ENCODE results near the gene AFP.
"Not testable (repeated sequence)": the region's sequence is repeated elsewhere in the genome, so short reads cannot be mapped to it uniquely, and the experiment has no call there.

The AFP gene

DNA sequence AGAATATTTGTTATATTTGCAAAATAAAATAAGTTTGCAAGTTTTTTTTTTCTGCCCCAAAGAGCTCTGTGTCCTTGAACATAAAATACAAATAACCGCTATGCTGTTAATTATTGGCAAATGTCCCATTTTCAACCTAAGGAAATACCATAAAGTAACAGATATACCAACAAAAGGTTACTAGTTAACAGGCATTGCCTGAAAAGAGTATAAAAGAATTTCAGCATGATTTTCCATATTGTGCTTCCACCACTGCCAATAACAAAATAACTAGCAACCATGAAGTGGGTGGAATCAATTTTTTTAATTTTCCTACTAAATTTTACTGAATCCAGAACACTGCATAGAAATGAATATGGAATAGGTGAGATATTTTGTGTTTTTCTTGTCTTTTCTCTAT, at the start of gene AFP:
TSS of gene AFP (plus strand) at position 238 of the 400 bp plus-strand sequence. CDS start at position 280, 42 bp downstream.
- DNase-seq = no peak

DNA sequence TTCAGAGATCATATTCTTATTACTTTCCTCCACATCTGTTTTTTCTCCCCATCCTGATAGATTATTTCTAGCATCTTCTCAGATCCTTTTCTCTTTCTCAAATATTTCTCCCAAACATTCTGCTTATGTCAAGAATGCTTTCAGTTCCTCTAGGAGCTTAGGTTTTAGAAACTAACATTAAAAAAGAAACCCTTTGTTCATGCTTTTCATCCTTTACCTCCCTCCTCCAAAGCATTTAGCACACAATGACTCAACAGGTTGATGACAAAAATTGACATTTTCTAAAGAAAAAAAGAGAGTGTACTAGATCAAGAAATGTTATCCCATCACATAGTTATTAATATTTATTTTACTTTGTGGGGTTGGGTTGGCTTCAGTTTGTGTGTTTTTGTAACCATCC, 48.5 kb upstream of the AFP start:
- no peak for DNase-seq

DNA sequence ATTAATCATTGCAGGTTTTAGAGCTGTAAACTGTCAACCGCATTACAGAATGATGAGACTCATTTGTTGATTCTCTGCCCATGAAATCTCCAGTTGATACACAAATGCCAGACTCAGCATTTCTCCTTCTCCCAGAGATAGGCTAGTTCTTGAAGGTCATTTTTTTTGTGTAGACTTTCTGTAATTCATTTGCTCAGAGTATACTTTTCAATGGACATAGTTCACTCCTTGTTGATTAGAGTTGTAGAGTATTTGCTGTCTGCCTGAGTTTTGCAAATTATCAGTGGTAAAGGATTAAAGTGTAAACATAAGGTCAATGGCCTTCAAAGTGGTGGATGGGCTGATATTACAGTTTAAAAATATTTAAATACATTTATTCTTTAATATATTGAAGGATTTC, 47.1 kb upstream of the AFP start:
- DNase-seq = no peak

DNA sequence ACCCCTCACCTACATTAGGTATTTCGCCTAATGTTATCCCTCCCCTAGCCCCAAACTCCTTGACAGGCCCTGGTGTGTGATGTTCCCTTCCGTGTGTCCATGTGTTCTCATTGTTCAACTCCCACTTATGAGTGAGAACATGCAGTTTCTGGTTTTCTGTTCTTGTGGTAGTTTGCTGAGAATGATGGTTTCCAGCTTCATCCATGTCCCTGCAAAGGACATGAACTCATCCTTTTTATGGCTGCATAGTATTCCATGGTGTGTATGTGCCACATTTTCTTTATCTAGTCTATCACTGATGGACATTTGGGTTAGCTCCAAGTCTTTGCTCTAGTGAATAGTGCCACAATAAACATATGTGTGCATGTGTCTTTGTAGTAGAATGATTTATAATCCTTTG, 46.4 kb upstream of the AFP start:
- not testable (repeated sequence) for DNase-seq

DNA sequence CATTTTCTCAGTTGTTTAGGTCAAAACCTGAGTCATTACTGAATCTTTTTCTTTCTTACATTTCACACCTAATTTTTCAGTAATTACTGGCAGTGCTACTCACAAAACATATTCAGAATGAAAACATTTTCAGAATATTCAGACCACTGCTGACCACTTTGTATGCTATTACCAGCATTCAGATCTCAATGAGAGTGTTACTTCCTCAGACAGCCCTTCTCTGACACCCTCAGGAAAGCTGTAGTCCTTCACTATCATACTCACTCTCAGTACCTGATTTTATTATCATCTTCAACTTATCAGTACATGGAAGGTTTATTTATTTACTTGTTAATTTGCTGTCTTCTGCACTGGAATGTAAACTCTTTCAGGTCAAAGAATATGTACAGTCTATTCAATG, 44.2 kb upstream of the AFP start:
- DNase-seq = no peak

DNA sequence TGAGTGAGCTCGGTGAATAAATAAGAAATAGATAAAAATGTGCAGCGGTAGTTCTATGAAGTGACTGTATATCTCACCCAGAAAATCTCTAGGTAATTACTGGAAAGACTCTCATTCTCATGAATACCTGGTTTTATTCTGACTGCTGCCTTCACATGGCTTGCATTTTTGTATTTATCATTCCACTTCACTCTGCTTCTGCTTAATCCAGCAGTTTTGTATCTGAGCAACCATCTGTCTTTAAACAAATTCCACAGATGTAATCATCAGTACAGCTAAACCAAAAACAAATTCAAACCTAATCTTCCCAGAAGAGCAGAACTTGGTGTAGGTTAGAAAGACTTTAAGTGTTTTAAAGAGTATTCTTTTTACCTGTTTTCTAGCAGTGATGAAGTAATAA, 43.1 kb upstream of the AFP start:
- no peak for DNase-seq

DNA sequence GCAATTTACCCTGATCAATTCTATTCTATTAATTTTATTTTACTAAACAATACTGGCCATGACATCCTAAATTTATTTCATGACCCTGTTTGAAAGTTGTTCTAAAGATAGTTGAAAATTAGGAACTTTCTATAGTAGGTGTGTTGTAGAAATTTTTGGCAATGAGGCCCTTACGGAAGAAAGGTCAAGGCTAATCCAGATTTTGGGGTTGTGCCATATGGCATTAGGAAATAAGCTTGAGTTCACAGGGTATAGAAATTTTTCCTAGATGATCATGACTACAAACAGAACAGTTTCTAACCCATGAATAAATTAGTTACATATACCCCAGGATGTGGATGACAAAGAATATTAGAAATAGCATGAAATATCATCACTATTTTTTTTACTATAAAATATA, 39.7 kb upstream of the AFP start:
- no peak for DNase-seq

DNA sequence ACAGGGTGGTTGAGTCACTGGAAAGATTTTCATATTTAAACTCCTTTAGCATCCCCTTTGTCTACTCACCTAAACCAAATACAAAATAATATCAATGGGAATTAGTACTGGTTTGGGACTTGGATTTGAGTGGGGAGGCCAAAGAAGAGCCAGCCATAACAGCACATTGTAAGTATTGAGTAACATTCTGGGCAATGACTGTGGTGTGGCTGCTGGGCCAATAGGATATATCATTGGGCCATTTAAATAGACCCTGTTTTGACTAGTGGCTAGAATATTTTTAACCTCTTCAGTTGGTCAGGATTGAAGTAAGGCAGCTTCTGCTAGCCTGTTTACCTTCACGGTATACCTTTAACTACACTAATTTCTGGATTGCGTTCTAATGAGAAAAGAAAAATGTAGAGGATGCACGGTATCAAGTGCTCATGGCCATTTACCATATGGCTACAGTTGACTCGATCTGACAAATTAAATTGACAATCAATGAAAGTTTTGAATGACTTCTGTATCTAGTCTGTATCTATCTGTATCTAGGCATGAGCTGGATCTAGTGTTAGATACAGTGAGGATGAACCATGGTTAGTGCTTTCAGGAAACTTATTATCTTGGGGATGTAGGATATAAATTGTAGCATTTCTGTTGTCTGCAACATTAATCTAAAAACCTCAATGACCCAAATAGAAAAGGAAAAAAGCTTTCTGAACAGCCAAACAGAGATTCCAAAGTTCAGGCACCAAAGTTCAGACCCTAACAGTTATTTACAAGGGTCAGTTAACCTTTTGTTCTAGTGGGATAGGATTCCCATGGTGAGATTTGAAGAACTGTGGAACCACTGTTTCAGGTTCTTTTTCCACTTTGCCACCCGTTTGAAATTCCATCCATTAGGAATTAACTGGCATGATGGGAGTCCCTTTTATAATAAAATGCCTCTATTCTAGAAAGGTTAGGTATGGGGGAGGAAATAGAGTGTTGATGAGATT, 38.7 kb upstream of the AFP start:
- DNase-seq = no peak

DNA sequence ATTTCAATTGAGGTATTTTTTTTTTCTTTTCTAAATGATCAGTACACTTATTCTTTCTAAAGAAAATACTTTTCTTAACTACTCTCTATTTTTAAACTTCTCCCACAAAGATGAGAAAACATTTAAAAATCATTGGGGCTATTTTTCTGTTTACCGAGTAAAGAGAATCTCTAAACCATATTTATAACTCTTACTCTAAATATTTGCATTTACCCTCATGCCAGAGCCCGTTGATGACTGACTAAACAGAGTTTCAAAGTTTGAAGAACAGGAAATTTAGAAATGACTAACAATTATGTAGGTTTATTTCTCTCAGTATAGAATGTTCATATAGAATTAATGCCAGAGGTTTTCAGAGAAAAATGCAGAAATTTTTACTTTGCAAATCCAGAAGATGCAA, 34.6 kb upstream of the AFP start:
- DNase-seq = no peak

DNA sequence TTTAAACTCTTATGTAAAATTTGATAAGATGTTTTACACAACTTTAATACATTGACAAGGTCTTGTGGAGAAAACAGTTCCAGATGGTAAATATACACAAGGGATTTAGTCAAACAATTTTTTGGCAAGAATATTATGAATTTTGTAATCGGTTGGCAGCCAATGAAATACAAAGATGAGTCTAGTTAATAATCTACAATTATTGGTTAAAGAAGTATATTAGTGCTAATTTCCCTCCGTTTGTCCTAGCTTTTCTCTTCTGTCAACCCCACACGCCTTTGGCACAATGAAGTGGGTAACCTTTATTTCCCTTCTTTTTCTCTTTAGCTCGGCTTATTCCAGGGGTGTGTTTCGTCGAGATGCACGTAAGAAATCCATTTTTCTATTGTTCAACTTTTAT, 32.0 kb upstream of the AFP start, which contains the start of gene ALB:
TSS of gene ALB (plus strand) at position 246 of the 400 bp plus-strand sequence. CDS start at position 287, 41 bp downstream.
- DNase-seq = no peak

DNA sequence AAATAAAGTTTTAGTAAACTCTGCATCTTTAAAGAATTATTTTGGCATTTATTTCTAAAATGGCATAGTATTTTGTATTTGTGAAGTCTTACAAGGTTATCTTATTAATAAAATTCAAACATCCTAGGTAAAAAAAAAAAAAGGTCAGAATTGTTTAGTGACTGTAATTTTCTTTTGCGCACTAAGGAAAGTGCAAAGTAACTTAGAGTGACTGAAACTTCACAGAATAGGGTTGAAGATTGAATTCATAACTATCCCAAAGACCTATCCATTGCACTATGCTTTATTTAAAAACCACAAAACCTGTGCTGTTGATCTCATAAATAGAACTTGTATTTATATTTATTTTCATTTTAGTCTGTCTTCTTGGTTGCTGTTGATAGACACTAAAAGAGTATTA, 31.6 kb upstream of the AFP start:
- DNase-seq = no peak

DNA sequence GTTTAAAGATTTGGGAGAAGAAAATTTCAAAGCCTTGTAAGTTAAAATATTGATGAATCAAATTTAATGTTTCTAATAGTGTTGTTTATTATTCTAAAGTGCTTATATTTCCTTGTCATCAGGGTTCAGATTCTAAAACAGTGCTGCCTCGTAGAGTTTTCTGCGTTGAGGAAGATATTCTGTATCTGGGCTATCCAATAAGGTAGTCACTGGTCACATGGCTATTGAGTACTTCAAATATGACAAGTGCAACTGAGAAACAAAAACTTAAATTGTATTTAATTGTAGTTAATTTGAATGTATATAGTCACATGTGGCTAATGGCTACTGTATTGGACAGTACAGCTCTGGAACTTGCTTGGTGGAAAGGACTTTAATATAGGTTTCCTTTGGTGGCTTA, 30.9 kb upstream of the AFP start:
- no peak for DNase-seq

DNA sequence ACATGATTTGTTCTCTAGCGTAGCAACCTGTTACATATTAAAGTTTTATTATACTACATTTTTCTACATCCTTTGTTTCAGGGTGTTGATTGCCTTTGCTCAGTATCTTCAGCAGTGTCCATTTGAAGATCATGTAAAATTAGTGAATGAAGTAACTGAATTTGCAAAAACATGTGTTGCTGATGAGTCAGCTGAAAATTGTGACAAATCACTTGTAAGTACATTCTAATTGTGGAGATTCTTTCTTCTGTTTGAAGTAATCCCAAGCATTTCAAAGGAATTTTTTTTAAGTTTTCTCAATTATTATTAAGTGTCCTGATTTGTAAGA, 29.5 kb upstream of the AFP start:
- no peak for DNase-seq

DNA sequence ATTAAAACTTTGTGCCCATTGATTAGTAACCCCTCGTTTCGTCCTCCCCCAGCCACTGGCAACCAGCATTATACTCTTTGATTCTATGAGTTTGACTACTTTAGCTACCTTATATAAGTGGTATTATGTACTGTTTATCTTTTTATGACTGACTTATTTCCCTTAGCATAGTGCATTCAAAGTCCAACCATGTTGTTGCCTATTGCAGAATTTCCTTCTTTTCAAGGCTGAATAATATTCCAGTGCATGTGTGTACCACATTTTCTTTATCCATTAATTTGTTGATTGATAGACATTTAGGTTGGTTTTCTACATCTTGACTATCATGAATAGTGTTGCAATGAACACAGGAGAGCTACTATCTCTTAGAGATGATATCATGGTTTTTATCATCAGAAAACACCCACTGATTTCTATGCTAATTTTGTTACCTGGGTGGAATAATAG, 28.8 kb upstream of the AFP start:
- no peak for DNase-seq

DNA sequence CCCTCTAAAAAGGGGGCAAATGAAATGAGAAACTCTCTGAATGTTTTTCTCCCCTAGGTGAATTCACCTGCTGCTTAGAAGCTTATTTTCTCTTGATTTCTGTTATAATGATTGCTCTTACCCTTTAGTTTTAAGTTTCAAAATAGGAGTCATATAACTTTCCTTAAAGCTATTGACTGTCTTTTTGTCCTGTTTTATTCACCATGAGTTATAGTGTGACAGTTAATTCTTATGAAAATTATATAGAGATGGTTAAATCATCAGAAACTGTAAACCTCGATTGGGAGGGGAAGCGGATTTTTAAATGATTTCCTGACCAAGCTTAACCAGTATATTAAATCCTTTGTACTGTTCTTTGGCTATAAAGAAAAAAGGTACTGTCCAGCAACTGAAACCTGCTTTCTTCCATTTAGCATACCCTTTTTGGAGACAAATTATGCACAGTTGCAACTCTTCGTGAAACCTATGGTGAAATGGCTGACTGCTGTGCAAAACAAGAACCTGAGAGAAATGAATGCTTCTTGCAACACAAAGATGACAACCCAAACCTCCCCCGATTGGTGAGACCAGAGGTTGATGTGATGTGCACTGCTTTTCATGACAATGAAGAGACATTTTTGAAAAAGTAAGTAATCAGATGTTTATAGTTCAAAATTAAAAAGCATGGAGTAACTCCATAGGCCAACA, 27.7 kb upstream of the AFP start:
- DNase-seq = no peak

DNA sequence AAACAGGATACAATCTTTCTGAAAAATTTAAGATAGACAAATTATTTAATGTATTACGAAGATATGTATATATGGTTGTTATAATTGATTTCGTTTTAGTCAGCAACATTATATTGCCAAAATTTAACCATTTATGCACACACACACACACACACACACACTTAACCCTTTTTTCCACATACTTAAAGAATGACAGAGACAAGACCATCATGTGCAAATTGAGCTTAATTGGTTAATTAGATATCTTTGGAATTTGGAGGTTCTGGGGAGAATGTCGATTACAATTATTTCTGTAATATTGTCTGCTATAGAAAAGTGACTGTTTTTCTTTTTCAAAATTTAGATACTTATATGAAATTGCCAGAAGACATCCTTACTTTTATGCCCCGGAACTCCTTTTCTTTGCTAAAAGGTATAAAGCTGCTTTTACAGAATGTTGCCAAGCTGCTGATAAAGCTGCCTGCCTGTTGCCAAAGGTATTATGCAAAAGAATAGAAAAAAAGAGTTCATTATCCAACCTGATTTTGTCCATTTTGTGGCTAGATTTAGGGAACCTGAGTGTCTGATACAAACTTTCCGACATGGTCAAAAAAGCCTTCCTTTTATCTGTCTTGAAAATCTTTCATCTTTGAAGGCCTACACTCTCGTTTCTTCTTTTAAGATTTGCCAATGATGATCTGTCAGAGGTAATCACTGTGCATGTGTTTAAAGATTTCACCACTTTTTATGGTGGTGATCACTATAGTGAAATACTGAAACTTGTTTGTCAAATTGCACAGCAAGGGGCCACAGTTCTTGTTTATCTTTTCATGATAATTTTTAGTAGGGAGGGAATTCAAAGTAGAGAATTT, 26.8 kb upstream of the AFP start:
- DNase-seq = no peak

DNA sequence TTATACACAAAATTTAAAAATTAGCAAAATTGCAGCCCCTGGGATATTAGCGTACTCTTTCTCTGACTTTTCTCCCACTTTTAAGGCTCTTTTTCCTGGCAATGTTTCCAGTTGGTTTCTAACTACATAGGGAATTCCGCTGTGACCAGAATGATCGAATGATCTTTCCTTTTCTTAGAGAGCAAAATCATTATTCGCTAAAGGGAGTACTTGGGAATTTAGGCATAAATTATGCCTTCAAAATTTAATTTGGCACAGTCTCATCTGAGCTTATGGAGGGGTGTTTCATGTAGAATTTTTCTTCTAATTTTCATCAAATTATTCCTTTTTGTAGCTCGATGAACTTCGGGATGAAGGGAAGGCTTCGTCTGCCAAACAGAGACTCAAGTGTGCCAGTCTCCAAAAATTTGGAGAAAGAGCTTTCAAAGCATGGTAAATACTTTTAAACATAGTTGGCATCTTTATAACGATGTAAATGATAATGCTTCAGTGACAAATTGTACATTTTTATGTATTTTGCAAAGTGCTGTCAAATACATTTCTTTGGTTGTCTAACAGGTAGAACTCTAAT, 26.0 kb upstream of the AFP start:
- no peak for DNase-seq

DNA sequence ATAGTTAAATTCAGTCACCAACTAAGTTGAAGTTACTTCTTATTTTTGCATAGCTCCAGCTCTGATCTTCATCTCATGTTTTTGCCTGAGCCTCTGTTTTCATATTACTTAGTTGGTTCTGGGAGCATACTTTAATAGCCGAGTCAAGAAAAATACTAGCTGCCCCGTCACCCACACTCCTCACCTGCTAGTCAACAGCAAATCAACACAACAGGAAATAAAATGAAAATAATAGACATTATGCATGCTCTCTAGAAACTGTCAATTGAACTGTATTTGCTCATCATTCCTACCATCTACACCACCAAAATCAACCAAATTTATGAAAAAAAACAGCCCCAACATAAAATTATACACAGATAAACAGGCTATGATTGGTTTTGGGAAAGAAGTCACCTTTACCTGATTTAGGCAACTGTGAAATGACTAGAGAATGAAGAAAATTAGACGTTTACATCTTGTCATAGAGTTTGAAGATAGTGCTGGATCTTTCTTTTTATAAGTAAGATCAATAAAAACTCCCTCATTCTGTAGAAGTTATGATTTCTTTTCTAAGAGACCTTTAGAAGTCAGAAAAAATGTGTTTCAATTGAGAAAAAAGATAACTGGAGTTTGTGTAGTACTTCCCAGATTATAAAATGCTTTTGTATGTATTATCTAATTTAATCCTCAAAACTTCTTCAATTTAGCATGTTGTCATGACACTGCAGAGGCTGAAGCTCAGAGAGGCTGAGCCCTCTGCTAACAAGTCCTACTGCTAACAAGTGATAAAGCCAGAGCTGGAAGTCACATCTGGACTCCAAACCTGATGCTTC, 24.9 kb upstream of the AFP start:
- DNase-seq = no peak

DNA sequence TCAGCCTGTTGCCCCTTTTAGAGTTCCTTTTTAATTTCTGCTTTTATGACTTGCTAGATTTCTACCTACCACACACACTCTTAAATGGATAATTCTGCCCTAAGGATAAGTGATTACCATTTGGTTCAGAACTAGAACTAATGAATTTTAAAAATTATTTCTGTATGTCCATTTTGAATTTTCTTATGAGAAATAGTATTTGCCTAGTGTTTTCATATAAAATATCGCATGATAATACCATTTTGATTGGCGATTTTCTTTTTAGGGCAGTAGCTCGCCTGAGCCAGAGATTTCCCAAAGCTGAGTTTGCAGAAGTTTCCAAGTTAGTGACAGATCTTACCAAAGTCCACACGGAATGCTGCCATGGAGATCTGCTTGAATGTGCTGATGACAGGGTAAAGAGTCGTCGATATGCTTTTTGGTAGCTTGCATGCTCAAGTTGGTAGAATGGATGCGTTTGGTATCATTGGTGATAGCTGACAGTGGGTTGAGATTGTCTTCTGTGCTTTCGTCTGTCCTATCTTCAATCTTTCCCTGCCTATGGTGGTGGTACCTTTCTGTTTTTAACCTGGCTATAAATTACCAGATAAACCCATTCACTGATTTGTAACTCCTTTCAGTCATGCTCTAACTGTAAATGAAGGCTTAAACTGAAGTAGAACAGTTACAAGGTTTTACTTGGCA, 24.1 kb upstream of the AFP start:
- no peak for DNase-seq

DNA sequence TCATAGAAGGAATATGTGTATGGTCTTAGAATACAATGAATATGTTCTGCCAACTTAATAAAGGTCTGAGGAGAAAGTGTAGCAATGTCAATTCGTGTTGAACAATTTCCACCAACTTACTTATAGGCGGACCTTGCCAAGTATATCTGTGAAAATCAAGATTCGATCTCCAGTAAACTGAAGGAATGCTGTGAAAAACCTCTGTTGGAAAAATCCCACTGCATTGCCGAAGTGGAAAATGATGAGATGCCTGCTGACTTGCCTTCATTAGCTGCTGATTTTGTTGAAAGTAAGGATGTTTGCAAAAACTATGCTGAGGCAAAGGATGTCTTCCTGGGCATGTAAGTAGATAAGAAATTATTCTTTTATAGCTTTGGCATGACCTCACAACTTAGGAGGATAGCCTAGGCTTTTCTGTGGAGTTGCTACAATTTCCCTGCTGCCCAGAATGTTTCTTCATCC, 22.7 kb upstream of the AFP start:
- no peak for DNase-seq

DNA sequence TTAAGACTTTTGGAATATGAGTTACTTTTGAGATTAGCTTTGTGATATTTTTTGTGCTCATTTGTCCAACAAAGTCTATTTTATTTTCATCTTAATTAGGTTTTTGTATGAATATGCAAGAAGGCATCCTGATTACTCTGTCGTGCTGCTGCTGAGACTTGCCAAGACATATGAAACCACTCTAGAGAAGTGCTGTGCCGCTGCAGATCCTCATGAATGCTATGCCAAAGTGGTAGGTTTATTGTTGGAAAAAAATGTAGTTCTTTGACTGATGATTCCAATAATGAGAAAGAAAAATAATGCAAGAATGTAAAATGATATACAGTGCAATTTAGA, 21.1 kb upstream of the AFP start:
- DNase-seq = no peak

Measured in stimulated activated CD4-positive, alpha-beta T cell treated with anti-CD3 and anti-CD28 coated beads, Interleukin-2, amount 100 ng/mL, for 48 hours (primary cell).